Measurements from ENCODE around the gene RALA. TPM values are rescaled to one million over a fixed set of nuclear protein-coding genes. Genes with fewer than 3 reads are reported as not detected.

The RALA gene
- total RNA-seq, 1 experiment from 2014 or later, result 18.3 TPM

GRCh38 chr7:39613577-39613976 is 9.8 kb upstream of the RALA start:
- DNase-seq (ENCODE audit: low read depth), result peak; percentile 29

DNA sequence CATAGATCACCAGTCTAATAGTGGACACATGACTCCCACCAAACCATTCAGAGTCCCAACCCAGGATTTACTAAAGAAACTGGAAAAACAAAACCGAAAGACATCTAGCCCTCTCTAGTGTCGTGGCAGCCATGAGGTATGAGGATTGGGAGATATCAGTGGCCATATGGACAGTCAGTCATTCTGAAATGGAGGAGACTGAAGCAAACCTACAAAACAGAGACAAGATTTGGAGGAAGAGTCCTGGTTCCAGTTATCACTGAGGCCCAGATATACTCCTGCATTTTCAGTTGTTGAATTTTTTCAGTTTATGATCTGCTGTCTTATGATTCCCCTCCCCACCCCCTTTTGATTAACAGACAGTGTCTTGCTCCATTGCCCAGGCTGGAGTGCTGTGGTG is 9.1 kb upstream of the RALA start:
- DNase-seq (ENCODE audit: low read depth), result no peak

DNA sequence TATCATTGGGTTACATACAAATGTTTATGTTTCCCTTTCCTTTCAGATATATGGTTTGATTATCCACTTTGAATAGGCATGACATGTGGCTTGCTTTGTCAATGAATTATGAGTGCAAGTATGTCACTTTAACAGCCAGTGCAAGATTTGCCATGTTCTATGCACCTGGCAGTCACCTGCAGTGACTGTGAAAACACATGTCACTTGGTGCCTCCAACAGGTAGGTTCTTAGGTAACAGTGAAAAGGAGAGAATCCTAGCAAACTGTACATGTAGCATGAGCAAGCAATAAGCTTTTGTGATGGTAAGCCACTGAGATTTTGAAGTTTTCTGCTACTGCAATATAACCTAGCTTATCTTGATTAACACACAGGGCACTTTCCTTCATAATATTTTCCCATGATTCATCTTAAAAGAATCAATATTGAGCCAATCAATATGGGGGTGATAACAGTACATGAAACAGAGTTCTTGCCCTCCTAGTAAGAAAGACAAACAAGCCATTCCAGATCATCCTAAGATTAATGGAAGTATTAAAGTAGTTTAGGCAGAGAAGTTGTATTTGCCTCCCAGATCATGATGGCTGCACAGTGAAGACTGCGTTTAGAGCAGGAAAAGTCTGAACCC is 7.9 kb upstream of the RALA start:
- no peak for DNase-seq (ENCODE audit: low read depth)

DNA sequence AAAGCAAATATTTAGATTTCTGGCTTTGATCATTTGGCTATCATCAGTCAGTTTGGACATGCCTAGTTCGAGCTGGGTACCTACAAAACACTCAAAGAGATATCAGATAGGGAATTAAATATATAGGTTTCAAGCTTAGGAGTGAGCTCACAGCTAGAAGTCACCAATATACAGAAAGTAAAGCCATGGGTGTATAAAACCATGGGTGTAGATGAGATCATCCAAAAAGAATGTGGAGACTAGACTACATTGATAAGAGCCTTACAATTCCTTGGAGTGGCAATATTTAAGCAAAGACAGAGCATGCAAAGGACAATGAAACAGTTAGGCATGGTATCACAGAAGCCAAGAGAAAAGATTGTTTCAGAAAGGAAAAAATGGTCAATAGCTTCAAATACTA is 7.2 kb upstream of the RALA start:
- peak; percentile 20 for DNase-seq (ENCODE audit: low read depth)

GRCh38 chr7:39617005-39617404 is 6.4 kb upstream of the RALA start:
- peak; percentile 43 for DNase-seq (ENCODE audit: low read depth)

DNA sequence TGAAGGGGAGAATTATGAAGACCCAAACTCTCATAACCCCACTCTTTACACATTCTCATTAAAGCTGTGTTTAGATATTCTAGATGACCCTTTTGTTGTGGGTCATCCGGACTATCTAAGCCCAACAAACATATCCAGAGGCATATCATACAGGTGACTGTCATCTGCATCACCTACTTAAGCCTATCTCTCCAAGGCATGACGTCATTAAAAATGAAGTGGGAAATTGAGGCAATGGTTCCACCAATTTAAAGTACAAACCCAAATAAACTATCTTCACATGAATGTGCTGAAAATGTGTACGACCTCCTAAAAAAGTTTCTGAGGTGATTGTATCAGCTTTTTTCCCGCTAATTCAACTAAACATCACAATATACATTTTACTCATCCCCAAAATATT is 4.5 kb upstream of the RALA start:
- DNase-seq (ENCODE audit: low read depth), result no peak

GRCh38 chr7:39620486-39620885 is 2.9 kb upstream of the RALA start:
- peak; percentile 18 for DNase-seq (ENCODE audit: low read depth)

- peak; percentile 99 for DNase-seq (ENCODE audit: low read depth)
Observed at GRCh38 chr7:39621261-39621660, 2.1 kb upstream of the RALA start.

- DNase-seq (ENCODE audit: low read depth), result peak; percentile 81
Observed at GRCh38 chr7:39621784-39622411, 1.5 kb upstream of the RALA start.

DNA sequence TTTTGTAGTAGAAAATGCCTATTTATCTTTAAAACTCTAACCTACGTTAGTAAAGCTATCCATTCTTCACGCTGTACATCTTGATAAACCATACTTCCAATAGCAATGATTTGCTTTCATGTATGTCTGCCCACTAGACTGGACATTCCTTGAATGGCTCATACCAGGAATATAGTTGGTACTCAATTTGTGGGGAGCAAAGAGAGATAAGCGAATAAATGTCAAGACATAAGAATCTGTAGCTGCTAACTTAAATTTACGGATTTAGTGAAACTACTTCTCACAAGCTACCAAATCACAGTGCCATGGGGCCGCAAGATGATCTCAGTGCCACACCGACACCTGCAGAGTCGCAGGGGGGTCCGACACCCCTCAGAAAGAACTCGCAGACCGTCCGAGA is 763 bp upstream of the RALA start:
- DNase-seq (ENCODE audit: low read depth), result peak; percentile 19

- peak; percentile 24 for DNase-seq (ENCODE audit: low read depth)
Observed at GRCh38 chr7:39623732-39624441, 515 bp downstream of the RALA start.

GRCh38 chr7:39624442-39624807 is 1.1 kb downstream of the RALA start:
- DNase-seq (ENCODE audit: low read depth), result peak; percentile 49

DNA sequence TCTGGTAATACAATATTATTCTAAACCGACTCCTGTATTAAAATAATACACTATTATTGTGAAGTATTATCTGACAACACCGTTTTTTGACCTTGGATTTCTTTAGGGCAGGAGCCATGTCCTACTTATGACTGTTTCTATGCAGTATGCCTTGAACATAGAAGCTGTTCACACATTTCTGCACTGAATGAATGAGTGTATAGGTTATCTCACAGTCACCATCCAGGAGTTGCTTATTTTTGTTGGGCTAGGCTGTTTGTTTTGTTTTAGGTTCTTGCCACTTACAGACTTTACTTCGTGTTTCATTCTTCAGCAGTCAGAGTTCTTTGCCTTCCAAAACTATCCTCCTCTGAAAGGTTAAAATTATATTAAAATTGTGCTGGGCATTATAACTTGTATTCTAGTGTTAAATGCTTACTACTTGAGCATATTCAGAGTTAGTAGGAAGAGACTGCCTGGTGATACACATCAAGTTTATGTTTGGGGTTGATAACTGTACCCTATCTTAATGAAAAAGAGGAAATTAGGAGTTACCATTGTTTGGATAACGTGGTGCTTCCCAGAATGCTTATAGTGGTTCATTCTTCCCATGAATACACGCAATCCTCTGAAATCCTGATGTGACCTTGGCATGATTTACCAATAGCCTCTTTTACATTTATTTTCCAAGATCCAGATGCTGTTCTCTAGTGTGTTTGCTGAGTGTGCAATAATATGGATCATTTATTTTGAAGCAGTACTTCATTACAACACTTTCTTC is 1.7 kb downstream of the RALA start:
- no peak for DNase-seq (ENCODE audit: low read depth)

- DNase-seq (ENCODE audit: low read depth), result no peak
Observed at GRCh38 chr7:39631736-39632308, 8.4 kb downstream of the RALA start.

DNA sequence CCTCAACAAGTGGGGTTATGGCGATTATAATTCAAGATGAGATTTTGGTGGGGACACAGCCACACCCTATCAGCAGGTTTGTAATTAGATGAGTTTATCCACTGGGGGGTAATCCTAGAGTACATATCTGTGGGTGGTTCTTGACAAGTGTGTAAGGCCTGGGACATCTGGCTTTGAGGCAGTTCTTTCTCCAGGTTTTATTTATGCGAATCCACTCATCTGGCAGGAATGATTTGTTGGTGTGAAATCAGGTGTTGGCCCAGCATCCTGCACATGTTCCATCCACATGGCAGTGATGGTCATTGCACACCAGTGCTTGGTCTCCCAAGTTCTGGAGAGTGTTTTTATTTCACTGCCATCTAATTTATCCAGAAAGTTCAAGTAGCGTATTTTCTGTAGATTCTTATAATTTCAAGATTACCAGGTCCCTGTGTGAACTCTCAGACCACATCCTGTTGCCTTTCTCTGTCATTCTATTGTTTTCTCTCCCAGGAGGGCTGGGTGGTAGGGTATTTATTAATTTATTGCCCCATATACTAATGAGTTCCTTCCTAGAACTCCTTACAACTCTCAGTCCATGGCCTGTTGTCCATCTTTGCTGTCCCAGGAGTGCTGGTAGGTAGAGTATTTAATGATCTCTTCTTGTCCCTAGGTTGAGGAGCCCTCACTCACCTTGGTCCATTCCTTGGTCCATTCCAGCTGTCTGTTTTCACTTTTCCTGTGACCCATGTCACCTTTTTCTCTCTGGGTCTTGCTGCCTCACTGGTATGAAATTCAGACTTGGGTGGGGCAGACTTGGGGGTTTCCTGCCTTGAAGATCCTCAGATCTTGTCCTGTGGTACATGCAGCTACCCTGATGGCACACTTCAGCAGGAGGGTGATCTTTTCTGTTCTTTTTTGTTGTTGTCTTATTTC is 10.4 kb downstream of the RALA start:
- DNase-seq (ENCODE audit: low read depth), result no peak

DNA sequence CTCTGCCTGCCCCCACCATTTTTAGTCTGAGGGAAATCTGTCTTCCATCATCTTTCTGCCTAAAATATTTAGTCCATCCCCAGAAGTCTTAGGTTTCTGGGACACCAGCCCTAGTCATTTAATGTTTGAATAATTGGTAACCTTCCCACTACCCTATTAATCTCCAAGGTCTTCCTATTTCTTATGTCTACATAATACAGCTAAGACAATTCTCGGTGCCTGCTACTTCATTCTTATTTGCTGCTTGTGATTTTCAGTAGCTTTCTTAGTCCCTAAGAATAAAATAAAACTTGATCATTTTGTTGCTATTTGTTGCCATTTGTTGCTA is 11.1 kb downstream of the RALA start:
- DNase-seq (ENCODE audit: low read depth), result no peak

- DNase-seq (ENCODE audit: low read depth), result no peak
Observed at GRCh38 chr7:39637400-39637799, 14.0 kb downstream of the RALA start.

GRCh38 chr7:39637963-39638485 is 14.7 kb downstream of the RALA start:
- no peak for DNase-seq (ENCODE audit: low read depth)

- DNase-seq (ENCODE audit: low read depth), result no peak
Observed at GRCh38 chr7:39642896-39643295, 19.5 kb downstream of the RALA start.

GRCh38 chr7:39644170-39644569 is 20.8 kb downstream of the RALA start:
- peak; percentile 71 for DNase-seq (ENCODE audit: low read depth)

Measured in LHCN-M2 (cell line).